IMR-90 (cell line): Measurements from ENCODE around the gene PSEN2. TPM values are rescaled to one million over a fixed set of nuclear protein-coding genes. Genes with fewer than 3 reads are reported as not detected.

Experiments
- ATAC-seq: fragments of 200-7000 bp; cut with Tn5 transposase; 2 replicates; pipeline ENCODE4 v1.9.1; 2020; ENCODE audit warnings: low read depth, mild to moderate bottlenecking, moderate library complexity
- BruUV-seq: library from RNA; stranded (reverse); fragments of 400-500 nt; replicated peaks from 2 replicates; lab custom pipeline; 2021; lab: Mats Ljungman, UMichigan
- CTCF ChIA-PET: fragments of 300-600 bp; formaldehyde crosslinking; extraction: SDS; loops from one replicate; lab custom pipeline; 2021; ENCODE audit warnings: antibody characterized with exemption; lab: Yijun Ruan, JAX
- POLR2A ChIA-PET: fragments of 300-600 bp; sonication (Branson Sonifier 250); formaldehyde crosslinking; loops from one replicate; lab custom pipeline; 2022; ENCODE audit warnings: antibody characterized with exemption; ENCODE audit not compliant: unreplicated experiment; lab: Charles Lee
- DNase-seq: peaks from one replicate; pipeline ENCODE4 v3.0.0; 2013
- H2AFZ ChIP-seq: replicated peaks from 2 replicates; pipeline ENCODE3; 2013; ENCODE audit warnings: low read length, mild to moderate bottlenecking; ENCODE audit not compliant: poor library complexity
- H2AK5ac ChIP-seq: 2 replicates; pipeline ENCODE4 v1.6.1; 2013; ENCODE audit warnings: low read depth, low read length, inconsistent platforms
- H2AK9ac ChIP-seq: replicated peaks from 2 replicates; pipeline ENCODE3; 2013; ENCODE audit warnings: mild to moderate bottlenecking, low read depth, low read length, moderate library complexity; ENCODE audit not compliant: poor library complexity
- H2BK120ac ChIP-seq: 2 replicates; pipeline ENCODE4 v1.6.1; 2013; ENCODE audit warnings: low read depth, low read length, inconsistent platforms
- H2BK15ac ChIP-seq: 3 replicates; pipeline ENCODE4 v1.6.1; 2013; ENCODE audit warnings: low read depth, low read length, inconsistent platforms
- H2BK20ac ChIP-seq: 2 replicates; pipeline ENCODE4 v1.6.1; 2013; ENCODE audit warnings: low read depth, mild to moderate bottlenecking, inconsistent platforms, low read length, moderate library complexity
- H2BK5ac ChIP-seq: 2 replicates; pipeline ENCODE4 v1.6.1; 2013; ENCODE audit warnings: mild to moderate bottlenecking, low read depth, low read length, inconsistent platforms; ENCODE audit not compliant: poor library complexity, severe bottlenecking
- H3K14ac ChIP-seq: replicated peaks from 2 replicates; pipeline ENCODE4 v1.6.1; 2013; ENCODE audit warnings: low read depth, low read length, inconsistent platforms
- H3K18ac ChIP-seq: 2 replicates; pipeline ENCODE4 v1.6.1; 2013; ENCODE audit warnings: low read depth, low read length, control low read depth
- H3K23ac ChIP-seq: 2 replicates; pipeline ENCODE4 v1.6.1; 2013; ENCODE audit warnings: low read depth, low read length, inconsistent platforms
- H3K27ac ChIP-seq: 2 replicates; pipeline ENCODE4 v1.5.1; 2013; ENCODE audit warnings: mild to moderate bottlenecking, control low read depth, low read length; ENCODE audit not compliant: insufficient read depth
- H3K27me3 ChIP-seq: 2 replicates; pipeline ENCODE4 v1.6.1; 2013; ENCODE audit warnings: low read length; ENCODE audit not compliant: control insufficient read depth, insufficient read depth
- H3K36me3 ChIP-seq: 2 replicates; pipeline ENCODE4 v1.6.1; 2013; ENCODE audit warnings: low read length, mixed read lengths; ENCODE audit not compliant: control insufficient read depth, insufficient read depth
- H3K4ac ChIP-seq: 2 replicates; pipeline ENCODE4 v1.6.1; 2013; ENCODE audit warnings: low read depth, low read length, inconsistent platforms
- H3K4me1 ChIP-seq: 2 replicates; pipeline ENCODE4 v1.6.1; 2013; ENCODE audit warnings: low read length, mixed read lengths; ENCODE audit not compliant: control insufficient read depth, insufficient read depth
- H3K4me2 ChIP-seq: 2 replicates; pipeline ENCODE4 v1.6.1; 2013; ENCODE audit warnings: low read depth, mild to moderate bottlenecking, control low read depth, low read length, moderate library complexity
- H3K4me3 ChIP-seq: 2 replicates; pipeline ENCODE4 v1.5.1; 2013; ENCODE audit warnings: low read depth, mild to moderate bottlenecking, control low read depth, low read length, moderate library complexity; ENCODE audit not compliant: insufficient read depth
- H3K56ac ChIP-seq: 2 replicates; pipeline ENCODE4 v1.6.1; 2013; ENCODE audit warnings: low read length, inconsistent platforms; ENCODE audit not compliant: insufficient read depth; ENCODE audit errors: extremely low read depth
- H3K79me1 ChIP-seq, 2 experiments: 2 replicates each; pipeline ENCODE4 v1.6.1; 2013; ENCODE audit warnings: low read length in 2 of 2, inconsistent platforms in 1 of 2, low read depth in 1 of 2
- H3K9ac ChIP-seq: 2 replicates; pipeline ENCODE4 v1.6.1; 2013; ENCODE audit warnings: low read depth, low read length, control low read depth
- H3K9me1 ChIP-seq: 2 replicates; pipeline ENCODE4 v1.6.1; 2013; ENCODE audit warnings: low read length, inconsistent platforms; ENCODE audit not compliant: insufficient read depth
- H3K9me3 ChIP-seq: 2 replicates; pipeline ENCODE4 v1.6.1; 2013; ENCODE audit warnings: low read length; ENCODE audit not compliant: control insufficient read depth, insufficient read depth
- H4K20me1 ChIP-seq: 2 replicates; pipeline ENCODE4 v1.6.1; 2013; ENCODE audit warnings: low read length, inconsistent platforms; ENCODE audit not compliant: insufficient read depth
- H4K5ac ChIP-seq: 2 replicates; pipeline ENCODE4 v1.6.1; 2013; ENCODE audit warnings: mild to moderate bottlenecking, low read depth, low read length, control low read depth
- H4K8ac ChIP-seq, 2 experiments: 2 replicates each; pipeline ENCODE4 v1.6.1; 2013; ENCODE audit warnings: low read depth in 2 of 2, low read length in 2 of 2, control low read depth in 1 of 2, inconsistent platforms in 1 of 2
- H4K91ac ChIP-seq: 2 replicates; pipeline ENCODE4 v1.6.1; 2013; ENCODE audit warnings: low read depth, low read length, inconsistent platforms; ENCODE audit not compliant: insufficient read depth
- CHD1 ChIP-seq: IDR thresholded peaks from 2 replicates; pipeline ENCODE4 v1.6.1; 2012; ENCODE audit warnings: low read depth, low read length, improper control_type of control experiment
- POLR2A ChIP-seq: IDR thresholded peaks from 2 replicates; pipeline ENCODE4 v1.6.1; 2012; ENCODE audit warnings: mild to moderate bottlenecking, low read depth, low read length
- RAD21 ChIP-seq: IDR thresholded peaks from 2 replicates; pipeline ENCODE4 v1.6.1; 2012; ENCODE audit warnings: low read length, improper control_type of control experiment
- SMC3 ChIP-seq: fragments of 150-350 bp; IDR thresholded peaks from 2 replicates; pipeline ENCODE4 v1.6.1; 2016; ENCODE audit warnings: low read depth, mild to moderate bottlenecking, antibody characterized with exemption, low read length, moderate library complexity
- WGBS, 2 experiments: methylation state at CpG; one replicate each; pipeline versions ENCODE4 v1.1.5 to v1.1.7; 2013; ENCODE audit warnings: missing lambda C conversion rate in 2 of 2; ENCODE audit not compliant: insufficient read length in 1 of 2; ENCODE audit errors: extremely low coverage in 2 of 2; 5-methylcytosine and 5-hydroxymethylcytosine counted together
- dilution Hi-C: fragments of 300-500 bp; cut with HindIII; formaldehyde crosslinking; loops from one replicate; pipeline ENCODE4 v1.14.3; 2018; ENCODE audit warnings: low sequenced_read_pairs; ENCODE audit not compliant: unreplicated experiment
- in situ Hi-C: fragments of 300-500 bp; cut with MboI; formaldehyde crosslinking; loops from 3 replicates; pipeline ENCODE4 v1.14.3; 2019; ENCODE audit warnings: low sequenced_read_pairs, inconsistent platforms, mixed read lengths
- intact Hi-C: fragments of 100-400 bp; cut with micrococcal nuclease; formaldehyde crosslinking; loops from 2 replicates; pipeline ENCODE4 v1.10.0; 2022
- polyA plus RNA-seq, 3 experiments: library from polyadenylated mRNA; depleted of rRNA; stranded (reverse); fragments of >200 nt; gene quantifications; 2 replicates each; pipeline ENCODE4 v1.2.3, GENCODE V29; 2012; ENCODE audit warnings: low replicate concordance in 1 of 3
- total RNA-seq: library from RNA; depleted of rRNA; stranded (reverse); fragments of >200 nt; gene quantifications from 2 replicates; pipeline ENCODE4 v1.2.3, GENCODE V29; 2012

The PSEN2 gene
- total and polyA plus RNA-seq, 2 of the 4 experiments (the other 2 are of a cell fraction) = 15.0 to 24.4 TPM

- no peak overlapping the region for H2BK20ac ChIP-seq
- intact Hi-C loops (loop anchor here (10.0 kb wide), 1 partner anchor 395 kb away; the partner anchor contains the start of gene CDC42BPA), in situ Hi-C loops (no loop called here), dilution Hi-C loops (no loop called here)
- no peak overlapping the region for H4K91ac ChIP-seq
- no peaks in the 10 kb centered on the region for H3K27me3 ChIP-seq
- BruUV-seq = no TSS peak
- H2AFZ ChIP-seq = no peak overlapping the region
- DNase-seq (no peak), ATAC-seq (no peak)
- H3K9me3 ChIP-seq = no peaks in the 10 kb centered on the region
- CTCF ChIA-PET = no interaction called here
- no peaks in the 10 kb centered on the region for H4K20me1 ChIP-seq
- no peak overlapping the region for H3K27ac ChIP-seq
- no peak overlapping the region for H2BK15ac ChIP-seq
- no peak overlapping the region for H4K8ac ChIP-seq
- H2AK9ac ChIP-seq = no peak overlapping the region
- H3K4me3 ChIP-seq = no peak overlapping the region
- no peak overlapping the region for H3K9ac ChIP-seq
- H3K56ac ChIP-seq = no peak overlapping the region
- no peaks in the 10 kb centered on the region for H3K4me1 ChIP-seq
- H2BK120ac ChIP-seq = no peak overlapping the region
- no peaks in the 10 kb centered on the region for H3K36me3 ChIP-seq
- no peak overlapping the region for H2BK5ac ChIP-seq
- TF ChIP-seq RAD21 (no peak), POLR2A (no peak), CHD1 (no peak), SMC3 (no peak)
- no peak overlapping the region for H2AK5ac ChIP-seq
- POLR2A ChIA-PET = interaction anchor here (0.5 kb wide), 1 partner anchor 513 kb away, joined by 3 read pairs; no protein-coding TSS in a partner anchor
- H3K9me1 ChIP-seq = no peaks in the 10 kb centered on the region
- no peak overlapping the region for H3K18ac ChIP-seq
- no peak overlapping the region for H3K23ac ChIP-seq
- H3K14ac ChIP-seq = no peak overlapping the region
- no peak overlapping the region for H3K4me2 ChIP-seq
- no peaks in the 10 kb centered on the region for H3K79me1 ChIP-seq
- no CpG with 5 or more reads among the region's 1 CpG for WGBS, 2 experiments
- H3K4ac ChIP-seq = no peak overlapping the region
- H4K5ac ChIP-seq = no peak overlapping the region
Measured at GRCh38 chr1:226919995-226920394, 49.6 kb downstream of the PSEN2 start.
